Activated CD8-positive, alpha-beta memory T cell treated with anti-CD3 and anti-CD28 coated beads for 1 hour (primary cell): ENCODE data around the gene B4GALT6.

Source experiments
- DNase-seq, 2 donors: peaks; one replicate each; pipeline ENCODE4 v3.0.0-alpha.2; 2020; ENCODE audit warnings: low read depth in 1 of 2; ENCODE audit errors: extremely low read depth in 1 of 2

Gene B4GALT6

GRCh38 chr18:31661965-31662364 is 22.4 kb downstream of the B4GALT6 start:
- DNase-seq, result no peak

GRCh38 chr18:31660763-31661162 is 23.6 kb downstream of the B4GALT6 start:
- DNase-seq, result no peak

- DNase-seq, result no peak
These were observed 24.7 kb downstream of the B4GALT6 start for GRCh38 chr18:31659576-31660177.

- no peak for DNase-seq
These were observed 25.5 kb downstream of the B4GALT6 start for GRCh38 chr18:31658670-31659575.

- no peak for DNase-seq
These were observed 26.3 kb downstream of the B4GALT6 start for GRCh38 chr18:31657823-31658669.

- DNase-seq, result no peak
These were observed 27.6 kb downstream of the B4GALT6 start for GRCh38 chr18:31656754-31657153.

GRCh38 chr18:31655354-31655753 is 29.0 kb downstream of the B4GALT6 start:
- no peak for DNase-seq

GRCh38 chr18:31652877-31653276 is 31.5 kb downstream of the B4GALT6 start:
- no peak for DNase-seq

- no peak for DNase-seq
These were observed 32.0 kb downstream of the B4GALT6 start for GRCh38 chr18:31652357-31652756.

GRCh38 chr18:31651369-31651768 is 33.0 kb downstream of the B4GALT6 start:
- DNase-seq, result no peak

GRCh38 chr18:31649978-31650719 is 34.2 kb downstream of the B4GALT6 start:
- DNase-seq, result no peak

- no peak for DNase-seq
These were observed 34.9 kb downstream of the B4GALT6 start for GRCh38 chr18:31649449-31649848.

GRCh38 chr18:31648966-31649429 is 35.4 kb downstream of the B4GALT6 start:
- no peak for DNase-seq

GRCh38 chr18:31648458-31648857 is 35.9 kb downstream of the B4GALT6 start:
- DNase-seq, result no peak

- no peak for DNase-seq
These were observed 37.1 kb downstream of the B4GALT6 start for GRCh38 chr18:31647127-31647753.

GRCh38 chr18:31646332-31647126 is 37.9 kb downstream of the B4GALT6 start:
- DNase-seq, result no peak

- DNase-seq, result no peak
These were observed 39.0 kb downstream of the B4GALT6 start for GRCh38 chr18:31645411-31645810.

GRCh38 chr18:31643003-31643402 is 41.4 kb downstream of the B4GALT6 start:
- no peak for DNase-seq

GRCh38 chr18:31637445-31637844 is 46.9 kb downstream of the B4GALT6 start:
- DNase-seq, result no peak
